Endothelial cell of umbilical vein (primary cell): Measurements from ENCODE around the gene CLK4. TPM values are rescaled to one million over a fixed set of nuclear protein-coding genes. Genes with fewer than 3 reads are reported as not detected.

Experiments used
- BruUV-seq: library from RNA; stranded (reverse); fragments of 400-500 nt; replicated peaks from 2 replicates; lab custom pipeline; 2021; lab: Mats Ljungman, UMichigan
- CTCF ChIA-PET: fragments of 300-600, 350-600 bp; sonication (Branson Sonifier 250); formaldehyde crosslinking; loops from one replicate; lab custom pipeline; 2021; ENCODE audit warnings: antibody characterized with exemption, inconsistent platforms; lab: Charles Lee
- POLR2A ChIA-PET: fragments of 300-600, 350-600 bp; sonication (Branson Sonifier 250); formaldehyde crosslinking; loops from one replicate; lab custom pipeline; 2021; ENCODE audit warnings: antibody characterized with exemption, inconsistent platforms; lab: Charles Lee
- DNase-seq: peaks from one replicate; pipeline ENCODE4 v3.0.0-alpha.2; 2011; ENCODE audit warnings: low read depth, low spot score
- FAIRE-seq: peaks from 2 replicates; lab custom pipeline; 2011; peaks lifted over from hg19 to GRCh38; lab: Jason Lieb, UNC
- H2AFZ ChIP-seq: 2 replicates; pipeline ENCODE4 v1.6.0; 2012; ENCODE audit warnings: low read depth, low read length, control low read depth, inconsistent platforms
- H3K27ac ChIP-seq: 2 replicates; pipeline ENCODE4 v1.5.1; 2011; ENCODE audit warnings: low read depth, mild to moderate bottlenecking, control low read depth, low read length, moderate library complexity; ENCODE audit not compliant: insufficient read depth
- H3K27me3 ChIP-seq, 2 experiments: 2 replicates each; pipeline versions ENCODE4 v1.6.0 to v1.6.1; 2011; ENCODE audit warnings: low read length in 2 of 2, mixed read lengths in 1 of 2; ENCODE audit not compliant: control insufficient read depth in 2 of 2, insufficient read depth in 2 of 2
- H3K36me3 ChIP-seq, 2 experiments: 2 replicates in 1 of 2; 3 replicates in 1 of 2; pipeline ENCODE4 v1.5.1; 2011; ENCODE audit warnings: low read length in 2 of 2, mild to moderate bottlenecking in 1 of 2, moderate library complexity in 1 of 2; ENCODE audit not compliant: control insufficient read depth in 2 of 2, insufficient read depth in 2 of 2; ENCODE audit errors: extremely low read depth in 1 of 2
- H3K4me1 ChIP-seq: 3 replicates; pipeline ENCODE4 v1.5.1; 2011; ENCODE audit warnings: mild to moderate bottlenecking, low read length; ENCODE audit not compliant: control insufficient read depth, insufficient read depth; ENCODE audit errors: extremely low read depth
- H3K4me2 ChIP-seq: 2 replicates; pipeline ENCODE4 v1.6.1; 2011; ENCODE audit warnings: low read length, control low read depth, mixed read lengths; ENCODE audit not compliant: insufficient read depth
- H3K4me3 ChIP-seq, 3 experiments: fragments of 200-600 bp in 1 of 3; sonication (generic), shearing (Covaris generic) in 1 of 3; replicated peaks in 1 of 3; 2 replicates each; pipeline ENCODE4 v1.5.1; 2011 to 2016; ENCODE audit warnings: control low read depth in 3 of 3, low read length in 3 of 3, mild to moderate bottlenecking in 2 of 3, inconsistent platforms in 1 of 3, low read depth in 1 of 3, moderate library complexity in 1 of 3; ENCODE audit not compliant: insufficient read depth in 1 of 3
- H3K79me2 ChIP-seq: 2 replicates; pipeline ENCODE4 v1.6.0; 2012; ENCODE audit warnings: low read length, inconsistent platforms; ENCODE audit not compliant: control insufficient read depth, insufficient read depth
- H3K9ac ChIP-seq: replicated peaks from 2 replicates; pipeline ENCODE3; 2011; ENCODE audit warnings: low read length, control low read depth; ENCODE audit not compliant: insufficient read depth; ENCODE audit errors: extremely low read depth
- H3K9me1 ChIP-seq: replicated peaks from 3 replicates; pipeline ENCODE4 v1.6.0; 2011; ENCODE audit warnings: mild to moderate bottlenecking, low read length; ENCODE audit not compliant: control insufficient read depth, insufficient read depth; ENCODE audit errors: extremely low read depth
- H3K9me3 ChIP-seq: replicated peaks from 2 replicates; pipeline ENCODE4 v1.5.1; 2012; ENCODE audit warnings: low read length, inconsistent platforms; ENCODE audit not compliant: control insufficient read depth, insufficient read depth
- H4K20me1 ChIP-seq: replicated peaks from 2 replicates; pipeline ENCODE3; 2011; ENCODE audit warnings: mild to moderate bottlenecking, low read length; ENCODE audit not compliant: control insufficient read depth, insufficient read depth; ENCODE audit errors: extremely low read depth
- CTCF ChIP-seq, 2 donors: IDR thresholded peaks; 1 replicate in 1 of 2; 2 replicates in 1 of 2; pipeline ENCODE4 v1.5.1; 2011; ENCODE audit warnings: low read length in 2 of 2, mild to moderate bottlenecking in 2 of 2, moderate library complexity in 2 of 2, control low read depth in 1 of 2, inconsistent platforms in 1 of 2, low read depth in 1 of 2; ENCODE audit not compliant: insufficient read depth in 1 of 2; ENCODE audit errors: extremely low read depth in 1 of 2
- EZH2 ChIP-seq: IDR thresholded peaks from 2 replicates; pipeline ENCODE4 v1.6.1; 2012; ENCODE audit warnings: borderline replicate concordance, low read depth, mild to moderate bottlenecking, moderate library complexity, low read length, inconsistent platforms; ENCODE audit not compliant: severe bottlenecking
- FOS ChIP-seq: IDR thresholded peaks from 2 replicates; pipeline ENCODE4 v1.6.1; 2011; ENCODE audit warnings: mild to moderate bottlenecking, low read length, moderate library complexity, borderline replicate concordance; ENCODE audit not compliant: insufficient read depth
- GATA2 ChIP-seq: IDR thresholded peaks from 2 replicates; pipeline ENCODE4 v1.7.0; 2011; ENCODE audit warnings: low read depth, mild to moderate bottlenecking, moderate library complexity, mixed read lengths, low read length; ENCODE audit not compliant: insufficient read length, insufficient read depth
- JUN ChIP-seq: IDR thresholded peaks from 2 replicates; pipeline ENCODE4 v1.6.1; 2011; ENCODE audit warnings: borderline replicate concordance, low read depth; ENCODE audit not compliant: insufficient read length, insufficient read depth
- MAX ChIP-seq: IDR thresholded peaks from 2 replicates; pipeline ENCODE4 v1.6.1; 2011; ENCODE audit not compliant: insufficient read depth, insufficient read length
- MYC ChIP-seq: IDR thresholded peaks from one replicate; pipeline ENCODE4 v1.6.1; 2011; ENCODE audit warnings: mild to moderate bottlenecking, low read depth, low read length
- POLR2A ChIP-seq: IDR thresholded peaks from 2 replicates; pipeline ENCODE4 v1.6.1; 2012; ENCODE audit warnings: low read depth, mild to moderate bottlenecking, control low read depth, low read length
- POLR2AphosphoS5 ChIP-seq: IDR thresholded peaks from 2 replicates; pipeline ENCODE4 v1.6.1; 2012; ENCODE audit warnings: low read depth, mild to moderate bottlenecking, control low read depth, low read length, moderate library complexity; ENCODE audit not compliant: insufficient read depth
- dilution Hi-C: fragments of 300-500 bp; cut with MboI; formaldehyde crosslinking; loops from one replicate; pipeline ENCODE4 v1.15.0; 2019; ENCODE audit warnings: low sequenced_read_pairs; ENCODE audit not compliant: extremely low pct_ligation_motif_present
- intact Hi-C: fragments of 100-400 bp; cut with micrococcal nuclease; formaldehyde crosslinking; loops from one replicate; pipeline ENCODE4 v1.10.0; 2022
- polyA plus RNA-seq, 4 experiments: library from polyadenylated mRNA; depleted of rRNA in 3 of 4; stranded (reverse) in 3 of 4; unstranded in 1 of 4; fragments of >200 nt; gene quantifications; 2 replicates each; pipeline versions ENCODE4 v1.2.1 to v1.2.3, GENCODE V29; 2011 to 2012; ENCODE audit warnings: missing spikeins in 1 of 4
- total RNA-seq: library from RNA; stranded (reverse); gene quantifications from 2 replicates; pipeline ENCODE4 v1.2.3, GENCODE V29; 2021

CLK4 gene
- total and polyA plus RNA-seq, 2 donors (not counting 3 experiments of a cell fraction or from before 2014, with no cell fraction given) = 7.0 to 19.2 TPM

GRCh38 chr5:178630951-178631350 lies 4.1 kb upstream of the CLK4 start:
- no peak overlapping the region for H3K27ac ChIP-seq
- dilution Hi-C loops = no loop called here
- H4K20me1 ChIP-seq = no peaks in the 10 kb centered on the region
- intact Hi-C loops = no loop called here
- no peaks in the 10 kb centered on the region for H3K27me3 ChIP-seq
- no peaks in the 10 kb centered on the region for H3K9me1 ChIP-seq
- POLR2A ChIA-PET = no interaction called here
- H3K4me3 ChIP-seq = no peak overlapping the region
- H3K79me2 ChIP-seq = peaks cover 4% of the 10 kb centered on the region
- BruUV-seq = no TSS peak
- H3K9me3 ChIP-seq = no peaks in the 10 kb centered on the region
- H3K4me2 ChIP-seq = no peak overlapping the region
- TF ChIP-seq JUN (no peak), GATA2 (no peak), MAX (no peak), EZH2 (no peak), POLR2AphosphoS5 (no peak), POLR2A (no peak), CTCF (IDR thresholded peaks at IDR 0.05; ENCODE audit: extremely low read depth in 1 of 2, insufficient read depth in 1 of 2, low read depth in 1 of 2, low read length in 2 of 2) (no peak), MYC (no peak), FOS (no peak)
- no peaks in the 10 kb centered on the region for H3K4me1 ChIP-seq
- CTCF ChIA-PET = no interaction called here
- FAIRE-seq (no peak), DNase-seq (no peak)
- no peak overlapping the region for H3K9ac ChIP-seq
- H3K36me3 ChIP-seq = no peaks in the 10 kb centered on the region
- H2AFZ ChIP-seq = no peak overlapping the region
